IMR-90 (cell line): Measurements from ENCODE around the gene NRAS. TPM values are rescaled to one million over a fixed set of nuclear protein-coding genes. Genes with fewer than 3 reads are reported as not detected.

Experiments
- ATAC-seq: fragments of 200-7000 bp; cut with Tn5 transposase; 2 replicates; pipeline ENCODE4 v1.9.1; 2020; ENCODE audit warnings: low read depth, mild to moderate bottlenecking, moderate library complexity
- BruUV-seq: library from RNA; stranded (reverse); fragments of 400-500 nt; replicated peaks from 2 replicates; lab custom pipeline; 2021; lab: Mats Ljungman, UMichigan
- CTCF ChIA-PET: fragments of 300-600 bp; formaldehyde crosslinking; extraction: SDS; loops from one replicate; lab custom pipeline; 2021; ENCODE audit warnings: antibody characterized with exemption; lab: Yijun Ruan, JAX
- POLR2A ChIA-PET: fragments of 300-600 bp; sonication (Branson Sonifier 250); formaldehyde crosslinking; loops from one replicate; lab custom pipeline; 2022; ENCODE audit warnings: antibody characterized with exemption; ENCODE audit not compliant: unreplicated experiment; lab: Charles Lee
- DNase-seq: peaks from one replicate; pipeline ENCODE4 v3.0.0; 2013
- H2AFZ ChIP-seq: replicated peaks from 2 replicates; pipeline ENCODE3; 2013; ENCODE audit warnings: low read length, mild to moderate bottlenecking; ENCODE audit not compliant: poor library complexity
- H2AK5ac ChIP-seq: 2 replicates; pipeline ENCODE4 v1.6.1; 2013; ENCODE audit warnings: low read depth, low read length, inconsistent platforms
- H2AK9ac ChIP-seq: replicated peaks from 2 replicates; pipeline ENCODE3; 2013; ENCODE audit warnings: mild to moderate bottlenecking, low read depth, low read length, moderate library complexity; ENCODE audit not compliant: poor library complexity
- H2BK120ac ChIP-seq: 2 replicates; pipeline ENCODE4 v1.6.1; 2013; ENCODE audit warnings: low read depth, low read length, inconsistent platforms
- H2BK15ac ChIP-seq: 3 replicates; pipeline ENCODE4 v1.6.1; 2013; ENCODE audit warnings: low read depth, low read length, inconsistent platforms
- H2BK20ac ChIP-seq: 2 replicates; pipeline ENCODE4 v1.6.1; 2013; ENCODE audit warnings: low read depth, mild to moderate bottlenecking, inconsistent platforms, low read length, moderate library complexity
- H2BK5ac ChIP-seq: 2 replicates; pipeline ENCODE4 v1.6.1; 2013; ENCODE audit warnings: mild to moderate bottlenecking, low read depth, low read length, inconsistent platforms; ENCODE audit not compliant: poor library complexity, severe bottlenecking
- H3K14ac ChIP-seq: replicated peaks from 2 replicates; pipeline ENCODE4 v1.6.1; 2013; ENCODE audit warnings: low read depth, low read length, inconsistent platforms
- H3K18ac ChIP-seq: 2 replicates; pipeline ENCODE4 v1.6.1; 2013; ENCODE audit warnings: low read depth, low read length, control low read depth
- H3K23ac ChIP-seq: 2 replicates; pipeline ENCODE4 v1.6.1; 2013; ENCODE audit warnings: low read depth, low read length, inconsistent platforms
- H3K27ac ChIP-seq: 2 replicates; pipeline ENCODE4 v1.5.1; 2013; ENCODE audit warnings: mild to moderate bottlenecking, control low read depth, low read length; ENCODE audit not compliant: insufficient read depth
- H3K27me3 ChIP-seq: 2 replicates; pipeline ENCODE4 v1.6.1; 2013; ENCODE audit warnings: low read length; ENCODE audit not compliant: control insufficient read depth, insufficient read depth
- H3K36me3 ChIP-seq: 2 replicates; pipeline ENCODE4 v1.6.1; 2013; ENCODE audit warnings: low read length, mixed read lengths; ENCODE audit not compliant: control insufficient read depth, insufficient read depth
- H3K4ac ChIP-seq: 2 replicates; pipeline ENCODE4 v1.6.1; 2013; ENCODE audit warnings: low read depth, low read length, inconsistent platforms
- H3K4me1 ChIP-seq: 2 replicates; pipeline ENCODE4 v1.6.1; 2013; ENCODE audit warnings: low read length, mixed read lengths; ENCODE audit not compliant: control insufficient read depth, insufficient read depth
- H3K4me2 ChIP-seq: 2 replicates; pipeline ENCODE4 v1.6.1; 2013; ENCODE audit warnings: low read depth, mild to moderate bottlenecking, control low read depth, low read length, moderate library complexity
- H3K4me3 ChIP-seq: 2 replicates; pipeline ENCODE4 v1.5.1; 2013; ENCODE audit warnings: low read depth, mild to moderate bottlenecking, control low read depth, low read length, moderate library complexity; ENCODE audit not compliant: insufficient read depth
- H3K56ac ChIP-seq: 2 replicates; pipeline ENCODE4 v1.6.1; 2013; ENCODE audit warnings: low read length, inconsistent platforms; ENCODE audit not compliant: insufficient read depth; ENCODE audit errors: extremely low read depth
- H3K79me1 ChIP-seq, 2 experiments: 2 replicates each; pipeline ENCODE4 v1.6.1; 2013; ENCODE audit warnings: low read length in 2 of 2, inconsistent platforms in 1 of 2, low read depth in 1 of 2
- H3K9ac ChIP-seq: 2 replicates; pipeline ENCODE4 v1.6.1; 2013; ENCODE audit warnings: low read depth, low read length, control low read depth
- H3K9me1 ChIP-seq: 2 replicates; pipeline ENCODE4 v1.6.1; 2013; ENCODE audit warnings: low read length, inconsistent platforms; ENCODE audit not compliant: insufficient read depth
- H3K9me3 ChIP-seq: 2 replicates; pipeline ENCODE4 v1.6.1; 2013; ENCODE audit warnings: low read length; ENCODE audit not compliant: control insufficient read depth, insufficient read depth
- H4K20me1 ChIP-seq: 2 replicates; pipeline ENCODE4 v1.6.1; 2013; ENCODE audit warnings: low read length, inconsistent platforms; ENCODE audit not compliant: insufficient read depth
- H4K5ac ChIP-seq: 2 replicates; pipeline ENCODE4 v1.6.1; 2013; ENCODE audit warnings: mild to moderate bottlenecking, low read depth, low read length, control low read depth
- H4K8ac ChIP-seq, 2 experiments: 2 replicates each; pipeline ENCODE4 v1.6.1; 2013; ENCODE audit warnings: low read depth in 2 of 2, low read length in 2 of 2, control low read depth in 1 of 2, inconsistent platforms in 1 of 2
- H4K91ac ChIP-seq: 2 replicates; pipeline ENCODE4 v1.6.1; 2013; ENCODE audit warnings: low read depth, low read length, inconsistent platforms; ENCODE audit not compliant: insufficient read depth
- CTCF ChIP-seq: conservative IDR thresholded peaks from 2 replicates; pipeline ENCODE4 v1.5.1; 2012; ENCODE audit warnings: mild to moderate bottlenecking, low read depth, low read length, improper control_type of control experiment
- ELK1 ChIP-seq: fragments of 150-350 bp; IDR thresholded peaks from 2 replicates; pipeline ENCODE4 v1.6.1; 2016; ENCODE audit warnings: low read depth, mild to moderate bottlenecking, low read length, moderate library complexity, borderline replicate concordance
- RAD21 ChIP-seq: IDR thresholded peaks from 2 replicates; pipeline ENCODE4 v1.6.1; 2012; ENCODE audit warnings: low read length, improper control_type of control experiment
- WGBS, 2 experiments: methylation state at CpG; one replicate each; pipeline versions ENCODE4 v1.1.5 to v1.1.7; 2013; ENCODE audit warnings: missing lambda C conversion rate in 2 of 2; ENCODE audit not compliant: insufficient read length in 1 of 2; ENCODE audit errors: extremely low coverage in 2 of 2; 5-methylcytosine and 5-hydroxymethylcytosine counted together
- dilution Hi-C: fragments of 300-500 bp; cut with HindIII; formaldehyde crosslinking; loops from one replicate; pipeline ENCODE4 v1.14.3; 2018; ENCODE audit warnings: low sequenced_read_pairs; ENCODE audit not compliant: unreplicated experiment
- in situ Hi-C: fragments of 300-500 bp; cut with MboI; formaldehyde crosslinking; loops from 3 replicates; pipeline ENCODE4 v1.14.3; 2019; ENCODE audit warnings: low sequenced_read_pairs, inconsistent platforms, mixed read lengths
- intact Hi-C: fragments of 100-400 bp; cut with micrococcal nuclease; formaldehyde crosslinking; loops from 2 replicates; pipeline ENCODE4 v1.10.0; 2022
- polyA plus RNA-seq, 3 experiments: library from polyadenylated mRNA; depleted of rRNA; stranded (reverse); fragments of >200 nt; gene quantifications; 2 replicates each; pipeline ENCODE4 v1.2.3, GENCODE V29; 2012; ENCODE audit warnings: low replicate concordance in 1 of 3
- total RNA-seq: library from RNA; depleted of rRNA; stranded (reverse); fragments of >200 nt; gene quantifications from 2 replicates; pipeline ENCODE4 v1.2.3, GENCODE V29; 2012

NRAS gene
- total and polyA plus RNA-seq, 2 of the 4 experiments (the other 2 are of a cell fraction) = 27.4 to 85.9 TPM

GRCh38 chr1:114753143-114753542 lies 36.6 kb upstream of the NRAS start:
- H3K9me3 ChIP-seq = no peaks in the 10 kb centered on the region
- H2BK15ac ChIP-seq = no peak overlapping the region
- H3K36me3 ChIP-seq = peaks cover 13% of the 10 kb centered on the region
- no peak overlapping the region for H3K18ac ChIP-seq
- H3K4ac ChIP-seq = no peak overlapping the region
- no peak overlapping the region for H2BK120ac ChIP-seq
- peaks cover 93% of the 10 kb centered on the region for H4K20me1 ChIP-seq
- H3K9ac ChIP-seq = no peak overlapping the region
- peaks cover 4% of the 10 kb centered on the region for H3K4me1 ChIP-seq
- H3K4me2 ChIP-seq = no peak overlapping the region
- H3K9me1 ChIP-seq = peaks cover 7% of the 10 kb centered on the region
- DNase-seq (no peak), ATAC-seq (no peak)
- H3K79me1 ChIP-seq = peaks cover 3 to 35% of the 10 kb centered on the region in 2 experiments; a peak in 3 of 4 replicates
- in situ Hi-C loops (no loop called here), intact Hi-C loops (no loop called here), dilution Hi-C loops (no loop called here)
- no TSS peak for BruUV-seq
- ChIA-PET CTCF (no interaction called here), POLR2A (no interaction called here)
- no peak for TF ChIP-seq RAD21
- TF ChIP-seq CTCF = no peak
- no peak for TF ChIP-seq ELK1
- H3K27ac ChIP-seq = no peak overlapping the region
- no peak overlapping the region for H4K8ac ChIP-seq
- no peak overlapping the region for H3K14ac ChIP-seq
- H4K91ac ChIP-seq = no peak overlapping the region
- no peak overlapping the region for H2BK5ac ChIP-seq
- H2BK20ac ChIP-seq = no peak overlapping the region
- H3K23ac ChIP-seq = no peak overlapping the region
- H3K27me3 ChIP-seq = no peaks in the 10 kb centered on the region
- H2AK9ac ChIP-seq = no peak overlapping the region
- H3K4me3 ChIP-seq = no peak overlapping the region
- WGBS, 2 experiments = no CpG with 5 or more reads among the region's 4 CpGs
- no peak overlapping the region for H3K56ac ChIP-seq
- no peak overlapping the region for H4K5ac ChIP-seq
- H2AK5ac ChIP-seq = no peak overlapping the region
- no peak overlapping the region for H2AFZ ChIP-seq
